DOHH2 (cell line): ENCODE measurements around the gene FBXO31.

Experiments
- CTCF ChIP-seq: fragments of 200-600 bp; sonication (generic); IDR thresholded peaks from one replicate; pipeline ENCODE4 v1.5.1; 2014; ENCODE audit warnings: antibody characterized with exemption, mild to moderate bottlenecking, low read depth, low read length; ENCODE audit not compliant: poor library complexity, severe bottlenecking
- EZH2phosphoT487 ChIP-seq: fragments of 200-600 bp; sonication (generic); IDR thresholded peaks from 2 replicates; pipeline ENCODE4 v1.6.1; 2017; ENCODE audit warnings: borderline replicate concordance, mild to moderate bottlenecking, antibody characterized with exemption, low read length, moderate library complexity, mixed read lengths

- TF ChIP-seq CTCF: no peak
- TF ChIP-seq EZH2phosphoT487: no peak
Observed at GRCh38 chr16:87333101-87333500, 50.5 kb downstream of the FBXO31 start.
